Immature natural killer cell (primary cell): ENCODE measurements around the gene FOXP1. TPM values are rescaled to one million over a fixed set of nuclear protein-coding genes. Genes with fewer than 3 reads are reported as not detected.

ENCODE experiments used
- DNase-seq, 3 donors: peaks; one replicate each; pipeline ENCODE4 v3.0.0; 2022; ENCODE audit warnings: mixed read lengths in 1 of 3
- H3K27ac Mint-ChIP-seq, 6 donors: one replicate each; pipeline ENCODE4 v1.8.0; 2020; ENCODE audit warnings: mixed read lengths in 6 of 6, mild to moderate bottlenecking in 5 of 6, inconsistent platforms in 4 of 6, moderate library complexity in 3 of 6
- H3K27me3 Mint-ChIP-seq, 3 donors: one replicate each; pipeline ENCODE4 v1.8.0; 2020 to 2021; ENCODE audit warnings: low read depth in 3 of 3, mild to moderate bottlenecking in 3 of 3, mixed read lengths in 3 of 3, moderate library complexity in 3 of 3, inconsistent platforms in 1 of 3
- H3K36me3 Mint-ChIP-seq, 3 donors: one replicate each; pipeline ENCODE4 v1.8.0; 2020; ENCODE audit warnings: mixed read lengths in 3 of 3, inconsistent platforms in 2 of 3, mild to moderate bottlenecking in 2 of 3
- H3K4me1 Mint-ChIP-seq, 2 donors: one replicate each; pipeline ENCODE4 v1.8.0; 2020; ENCODE audit warnings: inconsistent platforms in 2 of 2, mild to moderate bottlenecking in 2 of 2, mixed read lengths in 2 of 2, moderate library complexity in 1 of 2
- H3K4me3 Mint-ChIP-seq, 5 donors: one replicate each; pipeline ENCODE4 v1.8.0; 2020; ENCODE audit warnings: mild to moderate bottlenecking in 5 of 5, mixed read lengths in 5 of 5, inconsistent platforms in 3 of 5, moderate library complexity in 3 of 5
- H3K9me3 Mint-ChIP-seq, 6 donors: one replicate each; pipeline ENCODE4 v1.8.0; 2020; ENCODE audit warnings: mild to moderate bottlenecking in 6 of 6, mixed read lengths in 6 of 6, inconsistent platforms in 4 of 6, moderate library complexity in 3 of 6
- polyA plus RNA-seq, 3 donors: library from polyadenylated mRNA; unstranded; fragments of 300-500 nt; fragmentation: Illumina TruSeq; gene quantifications; one replicate each; pipeline ENCODE4 v1.2.3, GENCODE V29; 2021

Gene FOXP1
- polyA plus RNA-seq, 3 donors from 2014 or later: 68.2 to 133 (median 84.0) TPM

DNA sequence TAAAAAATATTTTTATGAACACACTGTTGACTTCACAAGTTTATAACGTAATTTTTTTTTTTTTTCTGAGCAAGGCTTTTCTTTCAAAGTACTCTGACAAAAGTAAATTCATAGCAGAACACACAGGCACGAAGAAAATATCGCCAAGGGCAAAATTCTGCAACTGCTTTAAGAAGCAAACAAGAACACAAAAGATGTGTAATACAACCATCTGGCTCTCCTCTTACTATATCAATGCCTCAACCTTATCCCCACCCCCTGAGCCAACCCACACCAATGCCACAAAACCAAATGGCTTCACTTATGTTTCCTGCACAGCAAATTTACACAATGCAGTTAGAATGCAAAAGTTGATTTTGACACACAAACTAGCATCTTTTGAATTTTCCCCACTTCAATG, 274.2 kb downstream of the FOXP1 start:
- H3K4me3 Mint-ChIP-seq: peak overlapping the region in 4 of 5 donors; percentile 6 to 62 (median 18)
- DNase-seq: peak; percentile 9 to 26 (median 24)
- no peaks in the 10 kb centered on the region for H3K36me3 Mint-ChIP-seq
- H3K9me3 Mint-ChIP-seq: no peaks in the 10 kb centered on the region
- peaks cover 3 to 4% (median 3%) of the 10 kb centered on the region in 3 donors for H3K27me3 Mint-ChIP-seq
- peak overlapping the region in 4 of 6 donors; percentile 10 to 52 (median 29) for H3K27ac Mint-ChIP-seq
- H3K4me1 Mint-ChIP-seq: peaks cover 49% of the 10 kb centered on the region in 2 donors

DNA sequence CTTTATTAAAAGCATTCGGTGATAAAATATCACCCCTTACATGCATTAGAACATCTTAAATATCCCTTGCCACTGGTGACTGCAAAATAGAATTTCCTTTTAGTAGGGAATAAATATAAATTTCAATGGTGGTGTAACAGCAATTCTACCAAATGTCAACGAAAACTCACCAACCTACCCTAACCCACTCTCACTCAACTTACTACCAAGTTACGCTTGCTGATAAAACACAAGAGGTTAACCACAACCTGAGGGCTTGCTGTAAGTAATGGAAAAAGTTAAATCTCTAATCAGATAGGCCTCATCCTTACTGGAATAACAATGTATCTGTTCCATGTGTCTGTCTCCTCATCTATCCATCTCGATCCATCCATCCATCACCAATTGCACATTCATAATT, 274.7 kb downstream of the FOXP1 start:
- Mint-ChIP-seq H3K4me1 (peaks cover 54% of the 10 kb centered on the region in 2 donors), H3K9me3 (no peaks in the 10 kb centered on the region), H3K36me3 (no peaks in the 10 kb centered on the region), H3K27me3 (peaks cover 3 to 4% (median 3%) of the 10 kb centered on the region in 3 donors), H3K4me3 (peak overlapping the region in 1 of 5 donors; percentile 62), H3K27ac (no peak overlapping the region)
- no peak for DNase-seq

DNA sequence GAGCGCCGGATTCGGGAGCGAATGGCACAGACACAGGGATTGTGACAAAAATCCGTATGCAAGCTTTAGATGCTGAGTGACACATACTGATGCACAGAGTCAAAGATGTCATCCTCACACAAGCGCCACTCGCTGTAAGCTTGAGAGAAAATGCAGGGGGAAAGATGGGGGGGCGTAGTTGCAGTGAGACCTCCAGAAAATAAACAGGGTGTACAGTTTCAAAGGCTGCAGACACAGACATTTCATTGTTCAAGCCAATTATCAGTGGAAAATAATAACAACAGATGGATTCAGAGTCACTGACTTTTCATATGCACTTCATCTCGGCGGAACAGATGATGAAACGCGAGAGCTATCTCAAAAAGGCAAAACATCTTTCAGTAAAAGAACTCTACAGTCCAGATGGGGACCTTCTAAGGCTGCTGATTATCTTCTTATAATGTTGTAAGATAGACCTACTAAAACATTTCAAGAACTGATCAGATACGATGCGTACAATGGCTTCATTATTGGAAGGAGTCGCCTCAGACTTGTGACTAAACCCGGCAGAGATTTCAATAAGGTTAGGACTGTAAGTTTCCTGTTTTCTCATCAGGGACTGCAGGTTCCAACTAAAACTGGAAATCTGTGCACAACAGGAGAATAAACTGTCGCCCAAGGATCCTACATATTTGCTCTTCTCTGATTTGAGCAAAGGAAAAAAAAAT, 275.4 kb downstream of the FOXP1 start:
- H3K36me3 Mint-ChIP-seq: no peaks in the 10 kb centered on the region
- H3K9me3 Mint-ChIP-seq: no peaks in the 10 kb centered on the region
- H3K4me1 Mint-ChIP-seq: peaks cover 60 to 61% of the 10 kb centered on the region in 2 donors
- H3K4me3 Mint-ChIP-seq: no peak overlapping the region
- peaks cover 3 to 5% (median 3%) of the 10 kb centered on the region in 3 donors for H3K27me3 Mint-ChIP-seq
- DNase-seq: no peak
- peak overlapping the region in 1 of 6 donors; percentile 9 for H3K27ac Mint-ChIP-seq

GRCh38 chr3:71305231-71306206, 278.0 kb downstream of the FOXP1 start:
- Mint-ChIP-seq H3K36me3 (no peaks in the 10 kb centered on the region), H3K27ac (peak overlapping the region; percentile 79 to 96 (median 86)), H3K4me1 (peaks cover 78 to 87% of the 10 kb centered on the region in 2 donors), H3K4me3 (peak overlapping the region; percentile 81 to 92 (median 91)), H3K27me3 (peaks cover 1 to 5% (median 2%) of the 10 kb centered on the region in 3 donors), H3K9me3 (no peaks in the 10 kb centered on the region)
- DNase-seq: peak; percentile 22 to 36 (median 26)

DNA sequence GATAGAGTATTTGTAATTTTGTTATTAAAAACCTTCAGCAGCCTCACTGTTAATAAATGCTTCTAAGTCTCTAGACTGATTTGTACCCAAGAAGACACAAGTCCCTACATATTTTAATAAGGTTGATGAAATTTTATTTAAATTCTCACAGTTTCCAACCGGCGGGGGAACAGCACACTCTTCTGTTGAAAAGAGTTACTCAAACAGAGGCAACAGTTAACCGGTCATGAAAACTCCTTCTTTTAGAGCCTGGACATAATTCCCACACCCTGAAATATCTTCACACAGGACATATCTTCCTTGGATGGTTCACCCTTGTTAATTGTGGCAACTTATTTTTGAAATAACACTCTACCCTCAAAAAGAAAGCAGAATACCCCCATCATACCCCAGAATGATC, 278.8 kb downstream of the FOXP1 start:
- DNase-seq: no peak
- Mint-ChIP-seq H3K9me3 (no peaks in the 10 kb centered on the region), H3K4me1 (peaks cover 70 to 80% of the 10 kb centered on the region in 2 donors), H3K27me3 (peaks cover 1 to 5% (median 2%) of the 10 kb centered on the region in 3 donors), H3K27ac (peak overlapping the region in 5 of 6 donors; percentile 83 to 96 (median 86)), H3K36me3 (peaks cover 0 to 2% (median 0%) of the 10 kb centered on the region in 3 donors), H3K4me3 (peak overlapping the region; percentile 81 to 92 (median 91))

- Mint-ChIP-seq H3K36me3 (peaks cover 0 to 3% (median 0%) of the 10 kb centered on the region in 3 donors), H3K27me3 (peaks cover 1 to 5% (median 2%) of the 10 kb centered on the region in 3 donors), H3K4me1 (peaks cover 66 to 75% of the 10 kb centered on the region in 2 donors), H3K4me3 (peak overlapping the region in 3 of 5 donors; percentile 11 to 91 (median 91)), H3K27ac (peak overlapping the region in 3 of 6 donors; percentile 8 to 38 (median 23)), H3K9me3 (no peaks in the 10 kb centered on the region)
- no peak for DNase-seq
Measured at GRCh38 chr3:71304247-71304646, 279.3 kb downstream of the FOXP1 start.

DNA sequence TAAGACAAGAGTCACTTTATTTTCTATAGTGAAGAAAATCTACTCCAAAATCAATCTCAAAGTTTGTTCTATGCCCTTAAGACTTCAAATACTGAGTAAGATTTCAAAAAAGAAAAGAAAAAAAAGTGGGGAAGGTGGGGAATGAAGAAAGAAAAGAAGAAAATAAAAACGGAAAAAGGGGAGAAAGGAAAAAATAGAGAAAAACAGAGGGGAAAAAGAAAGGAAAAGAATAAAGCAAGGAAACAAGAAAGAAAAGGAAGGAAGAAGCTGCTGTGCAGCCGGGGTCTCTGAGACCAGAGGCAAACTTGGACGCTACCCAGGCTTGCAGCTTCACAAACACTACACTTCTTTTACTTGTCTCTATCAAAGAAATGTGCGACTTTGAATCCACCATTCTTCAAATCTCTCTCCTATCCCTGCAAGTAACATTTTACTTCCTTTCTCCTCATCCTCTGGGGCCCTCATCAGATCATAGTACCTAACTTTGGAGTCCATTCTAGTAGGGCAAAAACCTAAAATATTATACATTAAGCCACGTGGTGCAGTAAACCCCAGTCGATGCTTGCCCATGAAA, 279.8 kb downstream of the FOXP1 start:
- no peak overlapping the region for H3K27ac Mint-ChIP-seq
- H3K36me3 Mint-ChIP-seq: peaks cover 0 to 3% (median under 1%) of the 10 kb centered on the region in 3 donors
- no peak for DNase-seq
- peaks cover 1 to 5% (median 2%) of the 10 kb centered on the region in 3 donors for H3K27me3 Mint-ChIP-seq
- H3K9me3 Mint-ChIP-seq: no peaks in the 10 kb centered on the region
- H3K4me3 Mint-ChIP-seq: peak overlapping the region in 3 of 5 donors; percentile 57 to 91 (median 91)
- peaks cover 60 to 70% of the 10 kb centered on the region in 2 donors for H3K4me1 Mint-ChIP-seq

- H3K4me3 Mint-ChIP-seq: no peak overlapping the region
- no peaks in the 10 kb centered on the region for H3K9me3 Mint-ChIP-seq
- peaks cover 1 to 5% (median 2%) of the 10 kb centered on the region in 3 donors for H3K27me3 Mint-ChIP-seq
- H3K4me1 Mint-ChIP-seq: peaks cover 49 to 59% of the 10 kb centered on the region in 2 donors
- no peak for DNase-seq
- H3K36me3 Mint-ChIP-seq: peaks cover 0 to 4% (median 3%) of the 10 kb centered on the region in 3 donors
- no peak overlapping the region for H3K27ac Mint-ChIP-seq
Measured at GRCh38 chr3:71302604-71303003, 280.9 kb downstream of the FOXP1 start.

GRCh38 chr3:71300951-71301393, 282.6 kb downstream of the FOXP1 start:
- no peaks in the 10 kb centered on the region for H3K9me3 Mint-ChIP-seq
- DNase-seq: no peak
- peak overlapping the region in 1 of 6 donors; percentile 6 for H3K27ac Mint-ChIP-seq
- H3K27me3 Mint-ChIP-seq: peaks cover 0 to 5% (median 2%) of the 10 kb centered on the region in 3 donors
- H3K4me1 Mint-ChIP-seq: peaks cover 46 to 55% of the 10 kb centered on the region in 2 donors
- H3K36me3 Mint-ChIP-seq: peaks cover 0 to 16% (median 10%) of the 10 kb centered on the region in 3 donors
- H3K4me3 Mint-ChIP-seq: peak overlapping the region in 1 of 5 donors; percentile 44

GRCh38 chr3:71299160-71299559, 284.4 kb downstream of the FOXP1 start:
- no peak overlapping the region for H3K27ac Mint-ChIP-seq

GRCh38 chr3:71294919-71295318, 288.6 kb downstream of the FOXP1 start:
- Mint-ChIP-seq H3K27ac (no peak overlapping the region), H3K27me3 (no peaks in the 10 kb centered on the region), H3K36me3 (peaks cover 0 to 19% (median 14%) of the 10 kb centered on the region in 3 donors), H3K9me3 (no peaks in the 10 kb centered on the region), H3K4me1 (no peaks in the 10 kb centered on the region), H3K4me3 (no peak overlapping the region)
- DNase-seq: no peak

More at GRCh38 chr3:71299160-71299559, 284.4 kb downstream of the FOXP1 start:
- peaks cover 28 to 37% of the 10 kb centered on the region in 2 donors for H3K4me1 Mint-ChIP-seq
- peaks cover 0 to 2% (median 2%) of the 10 kb centered on the region in 3 donors for H3K27me3 Mint-ChIP-seq
- H3K4me3 Mint-ChIP-seq: no peak overlapping the region
- H3K9me3 Mint-ChIP-seq: no peaks in the 10 kb centered on the region
- peaks cover 0 to 19% (median 13%) of the 10 kb centered on the region in 3 donors for H3K36me3 Mint-ChIP-seq
- DNase-seq: no peak

DNA sequence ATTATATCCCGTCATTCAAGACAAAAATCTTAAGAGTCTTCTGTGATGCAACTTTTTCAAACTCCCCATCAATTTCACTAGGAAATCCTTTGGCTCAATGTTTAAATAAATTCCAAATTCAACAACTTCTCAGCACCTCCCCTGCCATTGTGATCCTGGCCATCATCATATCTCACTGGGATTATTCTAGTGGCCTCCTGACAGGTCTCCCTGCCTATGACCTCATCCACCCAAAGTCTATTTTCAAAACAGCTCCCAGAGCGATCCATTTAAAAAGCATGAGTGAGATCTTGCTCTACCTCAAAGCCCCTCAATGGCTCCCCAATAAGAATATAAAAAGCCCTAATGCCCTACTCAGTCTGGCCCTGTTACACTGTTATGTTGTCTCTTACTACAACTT, 293.2 kb downstream of the FOXP1 start:
- Mint-ChIP-seq H3K9me3 (no peaks in the 10 kb centered on the region), H3K4me1 (no peaks in the 10 kb centered on the region), H3K27me3 (peaks cover 0 to 4% (median under 1%) of the 10 kb centered on the region in 3 donors), H3K4me3 (no peak overlapping the region), H3K27ac (peak overlapping the region in 1 of 6 donors; percentile 6), H3K36me3 (peaks cover 0 to 6% (median 3%) of the 10 kb centered on the region in 3 donors)
- DNase-seq: no peak
